GM12872 (cell line): ENCODE results near the gene RTKN.
A peak's percentile ranks its signal among the peaks of the same experiment; 100 is the strongest.

ENCODE experiments used
- CTCF ChIP-seq: IDR thresholded peaks from 3 replicates; pipeline ENCODE4 v1.5.1; 2011; ENCODE audit warnings: low read depth, mild to moderate bottlenecking, low read length, moderate library complexity; ENCODE audit not compliant: insufficient read depth

RTKN gene

GRCh38 chr2:74441170-74441689, 507 bp downstream of the RTKN start:
- no peak for TF ChIP-seq CTCF

DNA sequence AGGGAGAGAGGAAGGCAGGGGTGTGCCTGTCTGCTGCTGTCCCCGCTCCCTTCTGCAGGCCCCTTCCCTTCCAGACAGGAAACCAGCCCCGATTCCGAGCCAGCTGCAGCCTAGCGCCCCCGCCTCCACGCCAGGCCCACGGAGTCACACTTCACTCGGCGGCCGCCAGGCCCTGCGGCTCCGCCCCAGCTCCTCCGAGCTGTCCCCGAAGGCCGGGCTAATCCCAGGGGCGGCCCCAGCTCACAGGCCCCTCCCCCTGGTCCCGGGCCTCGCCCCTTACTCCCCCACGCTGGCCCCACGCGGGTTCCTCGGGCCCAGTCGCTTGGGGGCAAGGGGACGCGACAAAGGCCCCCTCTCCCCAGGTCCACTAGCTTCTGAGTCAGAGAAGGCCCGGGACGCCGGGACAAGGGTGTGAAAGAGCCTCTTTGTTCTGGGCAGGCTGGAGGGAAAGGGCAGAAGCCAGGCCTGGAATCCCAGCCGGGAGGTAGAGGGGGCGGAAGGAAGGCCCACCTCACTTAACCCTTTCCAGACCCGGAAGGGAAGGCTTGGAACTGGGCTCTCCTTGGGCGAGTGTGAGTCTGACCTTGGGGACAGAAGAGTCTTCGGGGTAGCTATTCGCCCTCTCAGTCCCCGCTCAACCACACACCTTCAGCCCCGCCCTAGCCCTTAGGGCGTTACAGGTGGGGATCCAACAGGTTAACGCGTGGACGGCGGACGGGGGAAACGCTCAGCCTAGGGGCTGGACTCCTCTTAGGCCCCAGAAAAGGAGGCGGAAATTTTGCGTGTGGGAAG, 1.2 kb downstream of the RTKN start:
- peak; percentile 45 for TF ChIP-seq CTCF

GRCh38 chr2:74439803-74440377, 1.8 kb downstream of the RTKN start:
- TF ChIP-seq CTCF: no peak

GRCh38 chr2:74439373-74439772, 2.4 kb downstream of the RTKN start:
- TF ChIP-seq CTCF: no peak

DNA sequence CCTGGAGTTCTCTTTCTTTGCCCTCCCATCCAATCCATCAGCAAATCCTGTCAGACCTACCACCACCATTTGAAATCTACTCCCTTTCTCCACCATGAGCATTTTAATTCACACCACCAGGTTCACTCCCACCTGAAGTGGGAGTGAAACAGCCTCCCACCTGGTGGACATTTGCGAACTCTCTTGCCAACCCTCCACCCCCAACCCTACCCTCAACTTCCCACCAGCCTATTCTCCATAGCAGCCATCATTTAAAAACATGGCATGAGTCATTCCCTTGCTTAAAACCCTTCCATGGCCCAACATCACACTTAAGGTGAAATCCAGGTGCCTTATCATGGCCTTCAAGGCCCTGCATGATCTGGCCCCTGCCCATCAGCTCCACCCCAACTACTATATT, 3.5 kb downstream of the RTKN start:
- no peak for TF ChIP-seq CTCF

DNA sequence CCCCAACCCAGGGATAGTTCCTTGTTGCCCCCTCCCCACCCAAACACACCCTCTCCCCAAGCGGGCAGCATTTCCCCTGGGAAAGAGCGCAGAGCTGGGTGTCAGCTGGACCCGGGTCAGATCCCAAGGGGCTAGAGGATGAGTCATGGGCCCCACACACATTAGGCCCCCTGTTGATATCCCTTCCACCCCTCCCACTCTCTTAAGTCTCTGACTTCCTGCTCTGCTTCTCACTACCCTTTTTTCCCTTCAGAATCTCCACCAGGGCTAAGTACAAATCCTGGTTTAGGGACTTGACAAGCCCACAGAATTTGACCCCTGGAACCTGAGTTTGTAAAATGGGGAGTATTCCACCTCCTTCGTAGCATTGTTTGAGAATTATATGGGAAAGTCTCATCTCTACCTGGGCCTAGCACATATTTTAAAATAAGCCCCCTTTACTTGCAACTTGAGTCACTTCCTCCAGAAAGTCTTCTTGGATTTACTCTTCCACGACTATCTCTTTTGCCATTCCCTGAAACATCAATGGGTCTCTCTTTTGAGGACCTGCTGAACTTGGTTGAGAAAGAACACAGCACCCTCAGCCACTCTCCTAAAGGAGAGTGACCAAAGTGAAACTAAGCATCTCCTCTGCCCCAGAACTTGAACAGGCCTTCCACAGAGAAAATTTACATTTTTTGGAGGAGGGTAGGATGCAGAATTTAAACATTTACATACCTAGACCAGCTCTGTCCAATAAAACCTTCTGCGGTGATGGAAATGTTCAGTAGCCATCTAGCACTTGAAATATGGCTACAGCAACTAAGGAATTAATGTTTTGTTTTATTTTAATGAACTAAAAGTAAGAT, 4.7 kb downstream of the RTKN start:
- no peak for TF ChIP-seq CTCF
